Activated naive CD8-positive, alpha-beta T cell treated with anti-CD3 and anti-CD28 coated beads, Interleukin-2, amount 50 U/mL, for 16 hours (primary cell): ENCODE data around the gene C8A.

Experiments
- DNase-seq: peaks from one replicate; pipeline ENCODE4 v3.0.0-alpha.2; 2020; ENCODE audit warnings: low read depth, low spot score

The C8A gene

GRCh38 chr1:56837244-56837939, 17.2 kb upstream of the C8A start:
- DNase-seq = no peak

GRCh38 chr1:56838759-56839158, 15.8 kb upstream of the C8A start:
- DNase-seq = no peak

- no peak for DNase-seq
Measured at GRCh38 chr1:56843544-56843943, 11.1 kb upstream of the C8A start.

- DNase-seq = no peak
Measured at GRCh38 chr1:56844545-56845136, 10.0 kb upstream of the C8A start.

GRCh38 chr1:56845343-56845742, 9.3 kb upstream of the C8A start:
- no peak for DNase-seq

GRCh38 chr1:56849750-56850149, 4.8 kb upstream of the C8A start:
- no peak for DNase-seq

- DNase-seq = no peak
Measured at GRCh38 chr1:56850411-56850810, 4.2 kb upstream of the C8A start.

GRCh38 chr1:56850922-56851321, 3.7 kb upstream of the C8A start:
- no peak for DNase-seq

- DNase-seq = no peak
Measured at GRCh38 chr1:56852476-56852875, 2.1 kb upstream of the C8A start.

GRCh38 chr1:56855190-56855589, 593 bp downstream of the C8A start:
- no peak for DNase-seq

GRCh38 chr1:56856186-56856585, 1.6 kb downstream of the C8A start:
- no peak for DNase-seq

GRCh38 chr1:56859287-56859686, 4.7 kb downstream of the C8A start:
- no peak for DNase-seq

GRCh38 chr1:56863265-56863992, 8.8 kb downstream of the C8A start:
- no peak for DNase-seq

- DNase-seq = no peak
Measured at GRCh38 chr1:56864430-56864829, 9.8 kb downstream of the C8A start.

GRCh38 chr1:56866656-56867055, 12.1 kb downstream of the C8A start:
- no peak for DNase-seq

GRCh38 chr1:56867491-56867890, 12.9 kb downstream of the C8A start:
- DNase-seq = no peak

GRCh38 chr1:56868761-56869160, 14.2 kb downstream of the C8A start:
- no peak for DNase-seq

GRCh38 chr1:56872597-56872996, 18.0 kb downstream of the C8A start:
- DNase-seq = no peak

GRCh38 chr1:56873213-56873612, 18.6 kb downstream of the C8A start:
- no peak for DNase-seq

- DNase-seq = no peak
Measured at GRCh38 chr1:56874689-56875088, 20.1 kb downstream of the C8A start.

- DNase-seq = no peak
Measured at GRCh38 chr1:56877973-56878372, 23.4 kb downstream of the C8A start.

- no peak for DNase-seq
Measured at GRCh38 chr1:56880774-56881173, 26.2 kb downstream of the C8A start.

GRCh38 chr1:56881417-56881816, 26.8 kb downstream of the C8A start:
- DNase-seq = no peak
